Activated CD4-positive, alpha-beta T cell treated with anti-CD3 and anti-CD28 coated beads, Interleukin-2, amount 50 U/mL, for 1 hour (primary cell): ENCODE results near the gene HOXD12.
A peak's percentile ranks its signal among the peaks of the same experiment; 100 is the strongest.

ENCODE experiments used
- DNase-seq: peaks from one replicate; pipeline ENCODE4 v3.0.0-alpha.2; 2020

The HOXD12 gene

GRCh38 chr2:176122683-176123410, 23.3 kb downstream of the HOXD12 start, which contains the start of gene HOXD9:
Gene HOXD9, plus strand, starts transcription at chr2:176122719. Its CDS starts 50 bp downstream, at chr2:176122769.
- no peak for DNase-seq

DNA sequence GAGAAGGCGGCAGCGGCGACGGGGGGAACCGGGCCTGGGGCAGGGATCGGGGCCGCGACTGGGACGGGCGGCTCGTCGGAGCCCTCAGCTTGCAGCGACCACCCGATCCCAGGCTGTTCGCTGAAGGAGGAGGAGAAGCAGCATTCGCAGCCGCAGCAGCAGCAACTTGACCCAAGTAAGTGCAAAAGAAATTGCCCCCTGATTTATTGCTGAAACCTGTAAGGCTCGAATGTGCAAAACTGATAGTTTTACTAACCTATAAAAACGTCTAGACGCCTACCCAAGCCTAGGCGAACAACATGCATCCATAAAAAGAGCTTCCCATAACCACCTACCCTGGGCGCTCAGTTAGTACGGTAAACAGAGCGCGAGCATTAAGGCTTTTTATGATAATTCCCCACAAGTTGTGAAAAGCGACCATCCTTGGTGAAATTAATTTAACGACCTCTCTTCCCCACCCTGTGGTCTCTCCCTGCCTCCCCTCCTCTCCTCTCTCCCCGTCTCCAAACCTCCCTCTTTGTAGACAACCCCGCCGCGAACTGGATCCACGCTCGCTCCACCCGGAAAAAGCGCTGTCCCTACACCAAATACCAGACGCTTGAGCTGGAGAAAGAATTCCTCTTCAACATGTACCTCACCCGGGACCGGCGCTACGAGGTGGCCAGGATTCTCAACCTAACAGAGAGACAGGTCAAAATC, 24.0 kb downstream of the HOXD12 start:
- no peak for DNase-seq

DNA sequence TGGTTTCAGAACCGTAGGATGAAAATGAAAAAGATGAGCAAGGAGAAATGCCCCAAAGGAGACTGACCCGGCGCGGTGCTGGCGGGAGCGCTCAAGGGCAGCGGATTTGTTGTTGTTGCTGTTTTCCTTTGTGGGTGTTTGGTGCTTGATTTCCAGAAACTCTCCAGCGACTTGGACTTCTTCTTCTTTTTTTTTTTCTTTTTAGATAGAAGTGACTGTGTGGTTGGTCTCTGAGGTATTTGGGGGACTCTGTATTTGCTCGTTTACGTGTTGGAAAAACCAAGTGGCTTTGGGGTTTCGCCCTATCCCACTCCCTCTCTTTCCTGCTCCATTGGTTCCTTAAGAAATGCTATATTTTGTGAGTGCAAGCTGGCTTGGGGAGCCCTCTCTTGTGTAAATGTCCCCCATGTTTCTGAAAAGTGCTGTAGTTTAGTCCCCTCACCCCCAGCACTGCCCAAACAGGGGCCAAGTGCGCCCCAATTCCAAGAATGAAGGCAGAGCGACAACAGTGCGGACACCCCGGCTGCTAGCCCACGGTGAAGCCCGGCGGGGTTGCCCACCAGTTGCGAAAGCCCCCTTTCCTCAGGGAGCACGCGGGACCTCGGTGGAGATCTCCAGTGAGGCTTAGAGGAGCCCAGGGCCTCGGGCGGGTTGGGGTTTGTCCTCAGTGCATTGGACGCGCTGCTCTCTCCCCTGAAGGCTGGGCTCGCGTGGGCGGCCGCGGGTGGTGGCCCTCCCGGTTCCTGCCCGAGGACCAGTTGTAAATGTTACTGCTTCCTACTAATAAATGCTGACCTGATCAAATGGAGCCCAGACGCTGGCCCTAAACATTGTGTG, 24.7 kb downstream of the HOXD12 start:
- no peak for DNase-seq

GRCh38 chr2:176124947-176125771, 25.6 kb downstream of the HOXD12 start:
- DNase-seq = no peak

GRCh38 chr2:176125772-176126054, 26.1 kb downstream of the HOXD12 start:
- DNase-seq = no peak

- DNase-seq = peak; percentile 72
Measured at GRCh38 chr2:176126929-176127773, 27.6 kb downstream of the HOXD12 start.

GRCh38 chr2:176127774-176128072, 28.1 kb downstream of the HOXD12 start:
- DNase-seq = no peak

DNA sequence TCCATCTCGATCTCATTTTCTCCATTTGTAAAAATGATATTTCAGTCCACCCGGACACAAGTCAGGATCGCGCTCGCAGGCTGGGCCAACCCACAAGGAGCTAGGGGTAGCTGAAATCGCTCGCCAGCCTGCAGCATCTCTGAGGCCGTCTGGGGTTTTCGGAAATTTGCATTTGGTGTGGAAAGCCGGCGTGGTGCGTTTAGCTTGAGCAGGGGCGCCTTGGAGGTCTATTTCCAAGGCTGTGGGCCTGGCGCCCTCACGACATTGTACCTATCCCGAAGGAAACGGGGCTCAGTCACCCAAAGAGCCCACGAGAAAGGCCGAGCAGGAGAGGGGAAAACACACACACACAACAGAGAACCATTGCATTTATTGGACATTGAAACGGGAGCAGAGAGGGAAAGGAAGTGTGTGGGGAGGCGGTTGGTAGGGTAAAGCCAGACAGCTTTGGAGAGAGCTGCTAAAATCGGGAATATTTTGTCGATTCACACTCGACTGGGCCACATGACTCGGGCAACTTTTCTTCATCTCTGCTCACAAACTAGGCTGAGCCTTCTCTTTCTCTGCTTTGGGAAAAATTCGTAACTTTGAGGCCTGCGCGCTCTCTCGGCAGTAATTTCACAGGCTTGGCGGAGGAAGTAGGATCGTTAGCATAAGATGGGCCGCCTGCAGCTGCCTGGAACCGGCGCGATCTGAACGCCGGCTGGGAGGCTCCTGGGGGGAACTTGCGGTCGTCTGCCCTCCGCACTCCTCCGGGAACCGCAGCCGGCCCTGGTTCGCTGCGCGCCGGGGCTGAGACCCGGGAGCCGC, 28.8 kb downstream of the HOXD12 start:
- DNase-seq = no peak

- no peak for DNase-seq
Measured at GRCh38 chr2:176128982-176129796, 29.6 kb downstream of the HOXD12 start, which contains the start of gene HOXD8. Gene HOXD8, plus strand, starts transcription at chr2:176129705. Its CDS starts 662 bp downstream, at chr2:176130367.

DNA sequence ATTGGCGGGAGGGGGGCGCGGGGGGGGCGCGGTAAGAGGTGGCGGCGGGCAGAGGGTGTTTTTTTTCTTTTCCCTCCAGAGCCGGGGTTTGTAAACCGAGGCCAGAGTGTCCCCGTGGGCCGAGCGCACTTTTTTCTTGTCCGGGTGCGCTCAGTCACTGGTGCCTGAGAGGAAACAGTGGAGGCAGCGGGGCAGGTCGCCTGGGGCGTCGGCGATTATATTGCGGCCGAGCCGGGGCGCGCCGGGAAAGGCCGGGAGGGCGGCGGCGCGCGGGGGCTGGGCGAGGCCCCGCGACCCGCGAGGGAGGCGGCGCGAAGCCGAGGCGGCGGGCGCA, 30.2 kb downstream of the HOXD12 start:
- DNase-seq = no peak

GRCh38 chr2:176130147-176130956, 30.8 kb downstream of the HOXD12 start:
- DNase-seq = no peak

- DNase-seq = no peak
Measured at GRCh38 chr2:176130957-176131847, 31.6 kb downstream of the HOXD12 start.

DNA sequence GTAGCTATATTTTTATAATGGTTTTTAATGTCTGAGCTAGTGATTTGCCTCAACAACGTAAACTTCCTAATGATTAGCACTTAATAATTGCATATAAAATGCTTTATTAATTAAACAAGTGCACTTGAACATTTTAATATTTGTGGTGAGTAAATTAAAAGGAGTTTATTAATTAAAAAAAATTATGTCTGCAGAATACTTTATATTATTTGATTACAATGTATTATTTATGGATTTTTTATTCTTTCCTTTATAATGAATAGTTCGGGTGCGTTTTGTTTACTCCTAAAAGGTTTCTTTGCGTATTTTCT, 32.2 kb downstream of the HOXD12 start:
- DNase-seq = no peak

DNA sequence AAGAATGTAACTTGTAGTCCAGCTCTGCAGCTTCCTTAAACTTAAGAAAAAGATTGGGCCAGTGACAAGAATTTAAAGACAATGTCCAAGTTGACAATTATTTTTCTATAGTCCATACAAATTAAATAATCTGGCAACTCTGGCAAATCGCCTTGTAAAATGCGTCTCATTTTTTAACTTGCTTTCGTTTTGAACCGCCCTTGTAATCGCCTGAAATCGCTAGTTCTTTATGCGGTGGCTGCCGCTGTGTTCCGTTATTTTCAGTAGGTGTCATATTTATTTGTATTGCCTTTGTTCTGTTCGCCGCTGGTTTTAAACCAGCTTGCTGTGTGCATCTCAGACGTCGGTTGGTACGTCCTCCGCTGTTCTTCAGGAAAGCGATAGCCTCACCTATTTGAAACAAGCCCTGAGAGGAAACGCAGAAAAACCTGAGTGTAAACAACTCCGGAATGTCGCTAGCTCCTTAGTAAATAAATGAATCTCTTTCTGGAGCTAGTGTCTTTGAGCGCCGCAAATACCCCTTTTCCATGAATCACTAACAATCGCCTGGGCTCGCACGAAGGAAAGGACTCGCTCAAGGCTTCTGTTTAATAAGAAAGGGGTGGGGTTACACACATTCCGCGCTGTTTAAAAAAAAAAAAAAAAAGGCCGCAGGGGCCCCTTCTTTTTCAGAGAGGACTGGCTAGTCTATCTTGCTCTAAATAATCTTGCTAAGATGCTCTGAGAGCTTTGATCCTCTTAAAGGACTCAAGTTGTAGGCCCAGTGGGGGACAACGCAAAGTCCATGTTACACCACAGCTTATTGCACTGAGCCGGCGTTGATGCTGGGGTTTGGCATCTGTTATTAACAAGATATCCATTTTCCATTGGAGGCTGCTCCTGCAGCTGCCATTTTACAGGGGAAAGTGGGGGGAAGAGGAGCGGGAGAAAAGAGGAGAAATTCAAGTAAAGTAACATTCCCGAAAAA, 32.9 kb downstream of the HOXD12 start:
- DNase-seq = no peak

- DNase-seq = no peak
Measured at GRCh38 chr2:176133389-176133788, 33.8 kb downstream of the HOXD12 start.

DNA sequence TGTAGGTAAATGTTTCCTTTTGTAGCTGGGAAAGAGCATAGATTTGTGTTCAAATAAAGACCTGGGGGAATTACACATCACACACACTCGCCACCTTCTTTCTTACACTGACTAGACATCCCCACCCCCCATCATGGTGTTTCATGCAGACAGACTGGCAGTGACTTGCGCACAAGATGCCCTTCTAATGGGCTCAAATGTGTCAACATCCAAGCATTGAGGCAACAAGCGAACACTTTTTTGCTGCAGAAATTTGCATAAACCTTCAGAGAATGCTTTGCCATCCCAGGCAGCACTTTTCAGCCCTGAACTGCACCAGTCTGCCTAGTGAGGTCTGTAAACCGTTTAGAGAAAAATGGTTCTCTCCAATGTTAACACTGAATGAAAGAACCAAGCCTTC, 34.4 kb downstream of the HOXD12 start:
- no peak for DNase-seq

GRCh38 chr2:176135035-176135440, 35.4 kb downstream of the HOXD12 start:
- DNase-seq = no peak
